Dermis microvascular lymphatic vessel endothelial cell (primary cell): ENCODE measurements around the gene OPA3. TPM values are rescaled to one million over a fixed set of nuclear protein-coding genes. Genes with fewer than 3 reads are reported as not detected.
A peak's percentile ranks its signal among the peaks of the same experiment; 100 is the strongest.

Experiments
- DNase-seq, 2 donors: peaks; one replicate each; pipeline versions ENCODE4 v3.0.0 to v3.0.0-alpha.2; 2010; ENCODE audit warnings: low read depth in 2 of 2
- total RNA-seq: library from RNA; depleted of rRNA; stranded (reverse); fragments of >200 nt; gene quantifications from 2 replicates; pipeline ENCODE4 v1.2.1, GENCODE V29; 2014

OPA3 gene
- total RNA-seq, 1 donor from 2014 or later = 4.1 TPM

DNA sequence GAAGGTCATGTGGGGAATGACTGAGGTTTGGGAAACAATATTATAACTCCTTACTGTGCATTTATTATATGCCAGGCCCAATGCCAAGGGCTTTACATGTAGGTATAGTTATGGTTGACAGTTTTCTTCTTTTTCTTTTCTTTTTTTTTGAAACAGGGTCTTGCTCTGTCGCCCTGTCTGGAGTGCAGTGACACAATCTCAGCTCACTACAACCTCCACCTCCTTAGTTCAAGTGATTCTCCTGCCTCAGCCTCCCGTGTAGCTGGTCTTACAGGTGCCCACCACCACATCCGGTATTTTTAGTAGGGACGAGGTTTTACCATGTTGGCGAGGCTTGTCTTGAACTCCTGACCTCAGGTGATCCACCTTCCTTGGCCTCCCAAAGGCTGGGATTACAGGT is 101.6 kb downstream of the OPA3 start:
- DNase-seq = no peak

DNA sequence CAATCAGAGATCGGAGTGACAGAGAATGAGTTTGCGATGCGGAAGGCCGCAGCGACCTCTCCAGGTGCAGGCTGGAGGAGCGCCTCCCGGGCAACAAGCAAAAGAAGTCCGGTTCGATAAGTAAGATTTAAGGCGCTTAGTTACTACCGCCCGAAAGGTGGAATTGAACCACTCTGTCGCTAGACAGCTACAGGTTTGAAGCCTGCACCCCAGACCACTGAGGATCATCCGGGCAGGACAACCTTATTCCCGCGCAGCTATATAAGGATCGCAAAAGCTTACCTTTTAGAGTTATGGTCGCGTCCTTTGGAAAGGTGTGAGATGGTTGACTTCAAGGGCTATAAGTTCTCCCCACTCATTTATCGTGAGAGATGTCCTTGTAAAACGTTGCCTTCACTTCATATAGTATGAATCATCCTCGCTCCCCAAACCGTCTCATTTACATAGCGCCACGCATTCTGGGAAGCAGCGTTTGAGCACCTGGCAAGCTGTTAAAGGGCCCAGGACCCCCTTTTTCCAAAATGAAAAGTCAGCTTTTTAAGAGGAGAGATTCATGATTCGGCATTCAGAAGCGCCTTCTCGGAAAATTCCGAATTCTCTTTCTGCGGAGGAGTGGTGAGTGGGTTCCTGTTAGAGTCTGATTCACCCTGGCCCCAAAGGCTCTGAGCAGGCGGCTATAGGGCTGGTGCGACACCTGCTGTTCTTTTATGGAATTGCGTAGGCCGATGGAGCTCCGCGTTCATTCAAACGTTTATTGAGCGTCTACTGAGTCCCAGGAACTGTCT is 106.0 kb downstream of the OPA3 start:
- DNase-seq = peak; percentile 78 to 92

DNA sequence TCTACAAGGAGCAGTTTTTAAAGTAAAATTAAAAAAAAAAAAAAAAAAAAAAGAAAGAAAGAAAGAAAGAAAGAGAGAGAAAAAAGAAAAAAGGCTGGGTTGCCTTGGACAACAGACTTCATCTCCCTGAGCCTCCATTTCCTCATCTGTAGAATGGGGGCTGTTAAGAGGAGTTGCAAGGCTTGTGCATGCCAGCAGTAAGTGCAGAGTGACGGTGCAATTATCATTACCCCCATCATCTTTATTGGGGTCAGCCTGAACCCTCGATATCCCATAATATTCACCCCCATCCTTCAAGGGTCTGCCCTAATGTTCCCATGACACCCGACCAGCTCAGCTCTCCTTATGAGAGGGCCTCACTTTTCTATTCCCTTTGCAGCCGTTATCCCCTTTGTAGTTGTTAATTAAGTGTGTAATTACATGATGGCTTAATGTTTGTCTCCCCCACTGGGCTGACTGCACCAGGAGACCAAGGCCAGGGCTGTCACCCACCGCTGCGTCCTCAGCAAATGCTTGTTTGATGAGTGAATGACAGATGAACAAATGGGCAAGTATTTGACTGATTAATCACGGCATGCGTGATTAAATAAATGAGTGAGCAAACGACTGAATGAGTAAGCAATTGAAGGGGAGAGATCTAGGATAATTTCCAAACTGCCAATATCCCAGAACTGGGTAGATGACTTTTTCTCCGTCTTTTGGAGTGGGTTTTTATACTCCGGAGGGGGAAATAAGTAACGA is 106.7 kb downstream of the OPA3 start:
- DNase-seq = no peak

Other genes with a start within 250 kb of the OPA3 start
- gene KLC3, start 244.1 kb downstream of the OPA3 start, total RNA-seq = 0.13 and 0.25 TPM in 2 replicates
- 14.5 and 19.7 TPM in 2 replicates for gene ERCC2, start 214.2 kb downstream of the OPA3 start, total RNA-seq
- 10.0 and 20.7 TPM in 2 replicates for gene PPP1R13L, start 179.7 kb downstream of the OPA3 start, total RNA-seq
- gene POLR1G, start 178.2 kb downstream of the OPA3 start, total RNA-seq = 7.0 and 7.4 TPM in 2 replicates
- 46.1 and 57.3 TPM in 2 replicates for gene ERCC1, start 160.9 kb downstream of the OPA3 start, total RNA-seq
- gene FOSB, start 116.8 kb downstream of the OPA3 start, total RNA-seq = 1.3 and 3.9 TPM in 2 replicates
- 5.9 and 8.1 TPM in 2 replicates for gene RTN2, start 87.8 kb downstream of the OPA3 start, total RNA-seq
- 0.25 and 1.0 TPM in 2 replicates for gene PPM1N, start 86.4 kb downstream of the OPA3 start, total RNA-seq
- gene VASP, start 77.3 kb downstream of the OPA3 start, total RNA-seq = 51.1 and 71.5 TPM in 2 replicates
- 1.0 and 1.5 TPM in 2 replicates for gene GPR4, start 17.4 kb upstream of the OPA3 start, total RNA-seq
- 11.1 and 15.7 TPM in 2 replicates for gene EML2, start 54.6 kb upstream of the OPA3 start, total RNA-seq
- 0.13 TPM in 1 of 2 replicates, not detected in the other for gene GIPR, start 83.4 kb upstream of the OPA3 start, total RNA-seq
- gene SNRPD2, start 107.2 kb upstream of the OPA3 start, total RNA-seq = 222 and 396 TPM in 2 replicates
- 8.3 and 11.7 TPM in 2 replicates for gene QPCTL, start 107.9 kb upstream of the OPA3 start, total RNA-seq
- gene FBXO46, start 146.1 kb upstream of the OPA3 start, total RNA-seq = 3.2 and 5.4 TPM in 2 replicates
- not detected in 2 replicates for gene MEIOSIN, start 148.6 kb upstream of the OPA3 start, total RNA-seq
- 4.0 and 5.4 TPM in 2 replicates for gene SIX5, start 184.4 kb upstream of the OPA3 start, total RNA-seq
- 5.0 and 8.0 TPM in 2 replicates for gene DMPK, start 197.7 kb upstream of the OPA3 start, total RNA-seq
- 15.8 and 22.3 TPM in 2 replicates for gene DMWD, start 208.0 kb upstream of the OPA3 start, total RNA-seq
- gene RSPH6A, start 230.5 kb upstream of the OPA3 start, total RNA-seq = under 0.01 TPM in 2 replicates